Measurements from ENCODE around the gene SLC47A1.

- TF ChIP-seq CTCF (IDR thresholded peaks at IDR 0.05) (no peak), EZH2 (IDR thresholded peaks at IDR 0.05; ENCODE audit: borderline replicate concordance, insufficient read depth, low read depth, low read length, poor library complexity, severe bottlenecking) (no peak)
Measured at GRCh38 chr17:19561697-19562318, 28.2 kb downstream of the SLC47A1 start.
